Neural cell (in vitro differentiated cells): ENCODE data around the gene STAC3. TPM values are rescaled to one million over a fixed set of nuclear protein-coding genes. Genes with fewer than 3 reads are reported as not detected.

Experiments used
- H2AFZ ChIP-seq: fragments of 200-600, 300-800 bp; sonication (generic), shearing (Covaris generic); 2 replicates; pipeline ENCODE4 v1.6.0; 2014; ENCODE audit warnings: low read depth, mild to moderate bottlenecking, antibody characterized with exemption, low read length, moderate library complexity
- H3F3A ChIP-seq: fragments of 200-600 bp; shearing (Covaris generic); 2 replicates; pipeline ENCODE4 v1.6.1; 2016; ENCODE audit warnings: mild to moderate bottlenecking, moderate library complexity, mixed read lengths, antibody characterized with exemption, low read length; ENCODE audit not compliant: insufficient read depth, poor library complexity, severe bottlenecking
- H3K27ac ChIP-seq: fragments of 200-600, 300-800 bp; sonication (generic), shearing (Covaris generic); 2 replicates; pipeline ENCODE4 v1.5.1; 2014; ENCODE audit warnings: mild to moderate bottlenecking, low read length, moderate library complexity
- H3K27me3 ChIP-seq: fragments of 300-800, 200-600 bp; sonication (generic), shearing (Covaris generic); 2 replicates; pipeline ENCODE4 v1.6.0; 2014; ENCODE audit warnings: mild to moderate bottlenecking, low read depth, low read length, moderate library complexity; ENCODE audit not compliant: insufficient read depth
- H3K36me3 ChIP-seq: fragments of 300-800, 200-600 bp; sonication (generic), shearing (Covaris generic); 2 replicates; pipeline ENCODE4 v1.5.1; 2014; ENCODE audit warnings: mild to moderate bottlenecking, antibody characterized with exemption, low read length, moderate library complexity; ENCODE audit not compliant: insufficient read depth
- H3K4me2 ChIP-seq: fragments of 300-800, 200-600 bp; sonication (generic), shearing (Covaris generic); 2 replicates; pipeline ENCODE4 v1.6.0; 2014; ENCODE audit warnings: mild to moderate bottlenecking, low read length
- H3K4me3 ChIP-seq: fragments of 300-800, 200-600 bp; sonication (generic), shearing (Covaris generic); 2 replicates; pipeline ENCODE4 v1.5.1; 2014; ENCODE audit warnings: mild to moderate bottlenecking, low read length, moderate library complexity
- H3K79me2 ChIP-seq: fragments of 200-600 bp; shearing (Covaris generic); replicated peaks from 2 replicates; pipeline ENCODE4 v1.6.0; 2014; ENCODE audit warnings: mild to moderate bottlenecking, low read length, moderate library complexity; ENCODE audit not compliant: insufficient read depth
- H3K9ac ChIP-seq: fragments of 300-800, 200-600 bp; sonication (generic), shearing (Covaris generic); 2 replicates; pipeline ENCODE4 v1.6.1; 2016; ENCODE audit warnings: mild to moderate bottlenecking, low read length, mixed read lengths
- H3K9me2 ChIP-seq: fragments of 200-600 bp; shearing (Covaris generic); 2 replicates; pipeline ENCODE4 v1.6.1; 2016; ENCODE audit warnings: mild to moderate bottlenecking, low read length, mixed read lengths; ENCODE audit not compliant: insufficient read depth
- H3K9me3 ChIP-seq: fragments of 200-600, 300-800 bp; sonication (generic), shearing (Covaris generic); 2 replicates; pipeline ENCODE4 v1.6.1; 2016; ENCODE audit warnings: mild to moderate bottlenecking, mixed run types, low read length, moderate library complexity, mixed read lengths
- H4K20me1 ChIP-seq: fragments of 200-600 bp; shearing (Covaris generic); 2 replicates; pipeline ENCODE4 v1.6.1; 2016; ENCODE audit warnings: mild to moderate bottlenecking, mixed run types; ENCODE audit not compliant: insufficient read depth
- EP300 ChIP-seq: fragments of 450-650 bp; conservative IDR thresholded peaks from 2 replicates; pipeline ENCODE4 v1.6.1; 2014; ENCODE audit warnings: antibody characterized with exemption, mild to moderate bottlenecking, moderate library complexity; ENCODE audit not compliant: poor library complexity, severe bottlenecking
- EZH2 ChIP-seq: fragments of 200-600, 300-800 bp; shearing (Covaris generic), sonication (generic); IDR thresholded peaks from 2 replicates; pipeline ENCODE4 v1.6.1; 2014; ENCODE audit warnings: antibody characterized with exemption, low read length, borderline replicate concordance, mild to moderate bottlenecking; ENCODE audit not compliant: insufficient read depth, poor library complexity, severe bottlenecking
- MXI1 ChIP-seq: fragments of 450-650 bp; conservative IDR thresholded peaks from 2 replicates; pipeline ENCODE4 v1.6.1; 2014; ENCODE audit warnings: antibody characterized with exemption, mild to moderate bottlenecking; ENCODE audit not compliant: poor library complexity, severe bottlenecking
- POLR2AphosphoS5 ChIP-seq: IDR thresholded peaks from 2 replicates; pipeline ENCODE4 v1.6.1; 2012
- RAD21 ChIP-seq: fragments of 450-650 bp; conservative IDR thresholded peaks from 2 replicates; pipeline ENCODE4 v1.6.1; 2014; ENCODE audit warnings: antibody characterized with exemption, mild to moderate bottlenecking, moderate library complexity
- SMC3 ChIP-seq: fragments of 450-650 bp; conservative IDR thresholded peaks from 2 replicates; pipeline ENCODE4 v1.6.1; 2014; ENCODE audit warnings: antibody characterized with exemption, mild to moderate bottlenecking, moderate library complexity; ENCODE audit not compliant: poor library complexity
- TAF1 ChIP-seq: IDR thresholded peaks from 2 replicates; pipeline ENCODE4 v1.6.1; 2012; ENCODE audit warnings: low read depth
- polyA plus RNA-seq: library from polyadenylated mRNA; depleted of rRNA; stranded (reverse); fragments of >200 nt; gene quantifications from 2 replicates; pipeline ENCODE4 v1.2.3, GENCODE V29; 2014
- TF ChIP-seq, protein P1 (sequence below): fragments of 450-650 bp; IDR thresholded peaks from 2 replicates; pipeline ENCODE4 v1.5.1; 2014; ENCODE audit warnings: antibody characterized with exemption, mild to moderate bottlenecking, moderate library complexity; ENCODE audit not compliant: poor library complexity, severe bottlenecking
- TF ChIP-seq, protein P2 (sequence below): IDR thresholded peaks from 2 replicates; pipeline ENCODE4 v1.6.1; 2012; ENCODE audit warnings: borderline replicate concordance

The STAC3 gene
- polyA plus RNA-seq, 1 donor from 2014 or later: 1.3 TPM

DNA sequence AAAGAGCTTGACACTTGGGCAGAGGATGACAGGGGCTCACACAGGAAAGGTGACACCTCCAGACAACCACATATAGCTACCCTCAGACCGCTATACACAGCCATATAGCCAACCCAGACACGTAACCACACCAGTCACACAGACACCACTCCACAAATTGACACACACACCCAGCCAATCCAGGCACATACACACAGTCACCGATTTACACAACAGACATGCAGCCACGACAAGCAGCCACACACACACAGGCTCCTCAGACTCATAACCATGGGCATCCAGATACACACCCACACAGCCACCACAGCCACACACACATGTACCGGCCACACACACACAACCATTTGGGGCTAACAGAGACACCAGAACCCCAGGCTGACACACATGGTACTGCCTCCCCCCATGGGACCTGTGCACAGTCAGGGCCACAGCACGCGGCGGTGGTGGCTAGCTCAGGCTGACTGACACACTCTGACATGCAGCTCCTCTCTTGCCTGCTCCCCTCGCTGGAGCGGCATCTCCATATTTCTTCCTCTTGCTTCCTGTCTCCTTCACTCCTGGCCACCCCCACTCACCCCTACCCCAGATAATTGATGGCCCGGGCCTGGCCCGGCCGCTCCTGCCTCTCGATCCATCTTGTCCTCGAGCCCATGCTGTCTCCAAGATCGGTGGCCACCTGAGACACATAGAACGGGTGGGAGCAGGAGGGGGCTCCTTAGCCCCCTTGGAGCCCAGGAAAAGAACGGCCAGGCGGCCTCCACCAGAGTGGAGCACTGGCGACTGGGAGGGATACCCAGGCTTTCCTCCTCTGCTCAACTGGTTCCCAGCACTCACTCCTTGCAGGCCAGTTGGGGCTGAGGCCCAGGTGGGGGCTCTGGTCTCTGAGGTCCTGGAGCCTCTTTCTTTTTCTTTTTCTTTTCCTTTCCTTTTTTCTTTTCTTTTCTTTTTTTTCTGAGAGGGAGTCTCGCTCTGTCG, 27.5 kb downstream of the STAC3 start:
- Histone ChIP-seq H3K79me2 (no peaks in the 10 kb centered on the region), H3K36me3 (no peaks in the 10 kb centered on the region), H3K9ac (no peak overlapping the region), H3K27me3 (peaks cover 94% of the 10 kb centered on the region), H3F3A (no peaks in the 10 kb centered on the region), H3K4me2 (no peak overlapping the region), H3K9me2 (no peaks in the 10 kb centered on the region), H3K9me3 (no peaks in the 10 kb centered on the region), H2AFZ (no peak overlapping the region), H3K27ac (no peak overlapping the region), H3K4me3 (no peak overlapping the region), H4K20me1 (no peaks in the 10 kb centered on the region)
- TF ChIP-seq EP300 (no peak), RAD21 (no peak), TAF1 (no peak), MXI1 (no peak), POLR2AphosphoS5 (no peak), SMC3 (no peak), EZH2 (no peak)
- TF ChIP-seq, protein P1, sequence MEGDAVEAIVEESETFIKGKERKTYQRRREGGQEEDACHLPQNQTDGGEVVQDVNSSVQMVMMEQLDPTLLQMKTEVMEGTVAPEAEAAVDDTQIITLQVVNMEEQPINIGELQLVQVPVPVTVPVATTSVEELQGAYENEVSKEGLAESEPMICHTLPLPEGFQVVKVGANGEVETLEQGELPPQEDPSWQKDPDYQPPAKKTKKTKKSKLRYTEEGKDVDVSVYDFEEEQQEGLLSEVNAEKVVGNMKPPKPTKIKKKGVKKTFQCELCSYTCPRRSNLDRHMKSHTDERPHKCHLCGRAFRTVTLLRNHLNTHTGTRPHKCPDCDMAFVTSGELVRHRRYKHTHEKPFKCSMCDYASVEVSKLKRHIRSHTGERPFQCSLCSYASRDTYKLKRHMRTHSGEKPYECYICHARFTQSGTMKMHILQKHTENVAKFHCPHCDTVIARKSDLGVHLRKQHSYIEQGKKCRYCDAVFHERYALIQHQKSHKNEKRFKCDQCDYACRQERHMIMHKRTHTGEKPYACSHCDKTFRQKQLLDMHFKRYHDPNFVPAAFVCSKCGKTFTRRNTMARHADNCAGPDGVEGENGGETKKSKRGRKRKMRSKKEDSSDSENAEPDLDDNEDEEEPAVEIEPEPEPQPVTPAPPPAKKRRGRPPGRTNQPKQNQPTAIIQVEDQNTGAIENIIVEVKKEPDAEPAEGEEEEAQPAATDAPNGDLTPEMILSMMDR: no peak
- TF ChIP-seq, protein P2, sequence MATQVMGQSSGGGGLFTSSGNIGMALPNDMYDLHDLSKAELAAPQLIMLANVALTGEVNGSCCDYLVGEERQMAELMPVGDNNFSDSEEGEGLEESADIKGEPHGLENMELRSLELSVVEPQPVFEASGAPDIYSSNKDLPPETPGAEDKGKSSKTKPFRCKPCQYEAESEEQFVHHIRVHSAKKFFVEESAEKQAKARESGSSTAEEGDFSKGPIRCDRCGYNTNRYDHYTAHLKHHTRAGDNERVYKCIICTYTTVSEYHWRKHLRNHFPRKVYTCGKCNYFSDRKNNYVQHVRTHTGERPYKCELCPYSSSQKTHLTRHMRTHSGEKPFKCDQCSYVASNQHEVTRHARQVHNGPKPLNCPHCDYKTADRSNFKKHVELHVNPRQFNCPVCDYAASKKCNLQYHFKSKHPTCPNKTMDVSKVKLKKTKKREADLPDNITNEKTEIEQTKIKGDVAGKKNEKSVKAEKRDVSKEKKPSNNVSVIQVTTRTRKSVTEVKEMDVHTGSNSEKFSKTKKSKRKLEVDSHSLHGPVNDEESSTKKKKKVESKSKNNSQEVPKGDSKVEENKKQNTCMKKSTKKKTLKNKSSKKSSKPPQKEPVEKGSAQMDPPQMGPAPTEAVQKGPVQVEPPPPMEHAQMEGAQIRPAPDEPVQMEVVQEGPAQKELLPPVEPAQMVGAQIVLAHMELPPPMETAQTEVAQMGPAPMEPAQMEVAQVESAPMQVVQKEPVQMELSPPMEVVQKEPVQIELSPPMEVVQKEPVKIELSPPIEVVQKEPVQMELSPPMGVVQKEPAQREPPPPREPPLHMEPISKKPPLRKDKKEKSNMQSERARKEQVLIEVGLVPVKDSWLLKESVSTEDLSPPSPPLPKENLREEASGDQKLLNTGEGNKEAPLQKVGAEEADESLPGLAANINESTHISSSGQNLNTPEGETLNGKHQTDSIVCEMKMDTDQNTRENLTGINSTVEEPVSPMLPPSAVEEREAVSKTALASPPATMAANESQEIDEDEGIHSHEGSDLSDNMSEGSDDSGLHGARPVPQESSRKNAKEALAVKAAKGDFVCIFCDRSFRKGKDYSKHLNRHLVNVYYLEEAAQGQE: no peak

DNA sequence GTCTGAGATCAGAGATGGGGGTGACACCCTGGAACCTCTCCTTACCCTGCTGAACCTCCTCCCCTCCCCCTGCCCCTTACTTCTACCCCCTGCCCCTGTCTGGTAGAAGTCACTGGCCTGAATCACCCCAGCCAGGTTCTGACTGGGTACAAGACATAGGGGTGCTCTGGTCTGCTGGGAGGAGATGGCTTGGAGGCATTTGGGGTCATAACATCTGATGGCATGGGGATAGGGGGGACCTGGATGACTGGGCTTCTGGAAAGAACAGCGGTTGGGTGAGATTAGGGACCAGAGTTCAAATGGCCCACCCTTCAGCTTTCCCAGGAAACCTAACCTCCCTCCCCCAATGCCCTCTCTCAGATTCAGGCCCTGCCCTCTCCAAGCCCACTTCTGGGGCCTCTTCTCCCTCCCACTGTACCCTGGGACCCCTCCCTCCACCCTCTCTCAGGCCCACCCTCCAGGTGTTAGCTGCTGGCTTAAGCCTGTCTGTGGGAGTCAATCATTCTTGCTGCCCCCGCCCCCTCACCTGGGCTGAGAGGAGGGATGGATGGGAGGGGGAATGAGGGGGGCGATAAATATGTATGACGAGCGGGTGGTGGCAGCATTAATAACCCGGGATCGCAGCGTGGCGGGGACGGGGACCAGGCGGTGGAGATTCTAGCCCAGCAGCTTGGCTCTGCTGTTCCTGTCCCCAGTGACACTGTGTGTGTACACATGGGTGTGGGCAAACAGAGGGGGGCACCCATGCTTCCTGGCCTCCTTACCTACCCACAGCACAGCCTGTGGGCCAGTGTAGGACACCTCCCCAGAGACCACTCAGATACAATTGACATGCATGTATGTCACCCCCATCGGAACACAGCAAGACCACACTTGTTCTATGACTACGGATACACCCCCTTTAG, 28.4 kb downstream of the STAC3 start:
- Histone ChIP-seq H2AFZ (no peak overlapping the region), H3F3A (no peaks in the 10 kb centered on the region), H3K27me3 (peaks cover 100% of the 10 kb centered on the region), H4K20me1 (no peaks in the 10 kb centered on the region), H3K36me3 (no peaks in the 10 kb centered on the region), H3K4me3 (no peak overlapping the region), H3K79me2 (no peaks in the 10 kb centered on the region), H3K9me2 (no peaks in the 10 kb centered on the region), H3K9me3 (no peaks in the 10 kb centered on the region), H3K9ac (no peak overlapping the region), H3K27ac (no peak overlapping the region), H3K4me2 (no peak overlapping the region)
- no peak for TF ChIP-seq SMC3
- TF ChIP-seq, protein P1: no peak
- no peak for TF ChIP-seq MXI1
- no peak for TF ChIP-seq EZH2
- TF ChIP-seq, protein P2: no peak
- no peak for TF ChIP-seq EP300
- no peak for TF ChIP-seq RAD21
- no peak for TF ChIP-seq POLR2AphosphoS5
- TF ChIP-seq TAF1: no peak
